Thoracic aorta endothelial cell (primary cell): ENCODE measurements around the gene DDX19B. TPM values are rescaled to one million over a fixed set of nuclear protein-coding genes. Genes with fewer than 3 reads are reported as not detected.

Experiments
- small RNA-seq: library from RNA; depleted of rRNA; stranded (forward); fragments of <200 nt; gene quantifications from one replicate; pipeline ENCODE3, GENCODE V24; 2012
- total RNA-seq: library from RNA; depleted of rRNA; stranded (reverse); fragments of >200 nt; gene quantifications from 2 replicates; pipeline ENCODE4 v1.2.3, GENCODE V29; 2012

The DDX19B gene
- 35.1 and 36.8 TPM in 2 replicates for total RNA-seq

GRCh38 chr16:70298988-70299938, at the start of gene DDX19B:
DDX19B (plus strand) TSS chr16:70299186; CDS start chr16:70299298, 112 bp downstream.

GRCh38 chr16:70251629-70252354, 47.2 kb upstream of the DDX19B start, which contains the start of gene EXOSC6:
EXOSC6 (minus strand) TSS chr16:70251940; CDS start chr16:70251900, 40 bp downstream.

GRCh38 chr16:70289229-70290094, 9.5 kb upstream of the DDX19B start, which contains the start of gene AARS1:
AARS1 (minus strand) TSS chr16:70289506; CDS start chr16:70282763, 6,743 bp downstream.

Small RNA genes lying within 50 kb of the gene (small RNA-seq; reads per million reads assigned to genes)
- gene RN7SL279P: not detected

Other genes starting within 250 kb of the DDX19B start
- 24.9 and 26.5 TPM in 2 replicates for gene PDPR, start 184.9 kb upstream of the DDX19B start, total RNA-seq
- not detected in 2 replicates for gene CLEC18C, start 125.4 kb upstream of the DDX19B start, total RNA-seq
- gene EXOSC6, start 47.2 kb upstream of the DDX19B start, total RNA-seq: 34.4 and 36.3 TPM in 2 replicates
- gene AARS1, start 9.7 kb upstream of the DDX19B start, total RNA-seq: 75.0 and 83.7 TPM in 2 replicates
- gene DDX19A, start 47.7 kb downstream of the DDX19B start, total RNA-seq: 43.0 and 43.4 TPM in 2 replicates
- 34.7 and 41.5 TPM in 2 replicates for gene ST3GAL2, start 139.9 kb downstream of the DDX19B start, total RNA-seq
- gene FCSK, start 155.4 kb downstream of the DDX19B start, total RNA-seq: 7.6 and 9.0 TPM in 2 replicates
- 55.5 and 56.8 TPM in 2 replicates for gene COG4, start 224.4 kb downstream of the DDX19B start, total RNA-seq
- gene SF3B3, start 224.6 kb downstream of the DDX19B start, total RNA-seq: 190 and 239 TPM in 2 replicates